ENCODE measurements around the gene TRIM2. TPM values are rescaled to one million over a fixed set of nuclear protein-coding genes. Genes with fewer than 3 reads are reported as not detected.

TRIM2 gene
- polyA plus RNA-seq, 1 of the 3 experiments (the other 2 are of a cell fraction): 16.4 TPM

DNA sequence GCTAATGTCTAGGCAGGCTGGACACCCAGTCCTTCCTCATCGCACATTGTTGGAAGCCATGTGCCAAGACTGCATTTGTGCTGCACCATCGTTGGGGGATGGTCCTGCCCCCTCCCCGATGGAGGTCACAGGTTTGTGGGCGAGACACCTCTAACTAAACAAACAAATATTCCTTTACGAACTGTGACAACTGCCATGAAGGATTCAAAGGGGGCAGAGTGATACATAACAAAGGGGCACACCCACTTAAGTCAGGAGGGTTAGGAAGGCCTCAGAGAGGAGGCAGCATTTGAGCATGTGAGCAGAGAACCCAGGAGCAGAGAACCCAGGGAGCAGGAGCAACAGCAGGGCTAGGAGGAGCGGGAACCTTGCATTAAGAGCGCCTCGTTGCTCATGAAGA, 37.1 kb downstream of the TRIM2 start:
- Histone ChIP-seq H3K4me2 (no peak overlapping the region), H3K4me1 (ENCODE audit: control insufficient read depth in 1 of 2, insufficient read depth in 2 of 2, low read depth in 1 of 2, low read length in 1 of 2) (no peaks in the 10 kb centered on the region; a peak in 1 of 4 replicates), H2AFZ (ENCODE audit: low read depth) (no peak overlapping the region), H4K20me1 (ENCODE audit: insufficient read depth) (no peaks in the 10 kb centered on the region), H3K27me3 (ENCODE audit: insufficient read depth) (no peaks in the 10 kb centered on the region), H3K27ac (ENCODE audit: low read depth in 2 of 2, low read length in 1 of 2) (no peak overlapping the region), H3K79me2 (ENCODE audit: insufficient read depth) (peaks cover 12% of the 10 kb centered on the region; the same call in 1 of the 2 replicates), H3K9ac (no peak overlapping the region), H3K9me2 (no peaks in the 10 kb centered on the region), H3F3A (replicated peaks; ENCODE audit: insufficient read depth) (no peaks in the 10 kb centered on the region), H3K4me3 (ENCODE audit: low read depth in 2 of 2, low read length in 1 of 2) (no peak overlapping the region), H3K9me3 (no peaks in the 10 kb centered on the region), H3K36me3 (replicated peaks in 1 of 2; ENCODE audit: control insufficient read depth in 1 of 2, insufficient read depth in 2 of 2, low read length in 1 of 2) (peaks cover 12 to 20% of the 10 kb centered on the region in 2 experiments)
- WGBS (ENCODE audit: low lambda C conversion rate): 87% methylated on average over 7 of the region's 8 CpGs
- no peak for DNase-seq
- ChIA-PET CTCF (no interaction called here), POLR2A (no interaction called here)
- no peak for TF ChIP-seq SIN3A (IDR thresholded peaks at IDR 0.05; ENCODE audit: borderline replicate concordance, low read depth, low read length)
- no peak for TF ChIP-seq RXRA (IDR thresholded peaks at IDR 0.05; ENCODE audit: borderline replicate concordance, low read depth)
- TF ChIP-seq RAD21 (IDR thresholded peaks at IDR 0.05; ENCODE audit: low read length): no peak
- TF ChIP-seq, protein P1, sequence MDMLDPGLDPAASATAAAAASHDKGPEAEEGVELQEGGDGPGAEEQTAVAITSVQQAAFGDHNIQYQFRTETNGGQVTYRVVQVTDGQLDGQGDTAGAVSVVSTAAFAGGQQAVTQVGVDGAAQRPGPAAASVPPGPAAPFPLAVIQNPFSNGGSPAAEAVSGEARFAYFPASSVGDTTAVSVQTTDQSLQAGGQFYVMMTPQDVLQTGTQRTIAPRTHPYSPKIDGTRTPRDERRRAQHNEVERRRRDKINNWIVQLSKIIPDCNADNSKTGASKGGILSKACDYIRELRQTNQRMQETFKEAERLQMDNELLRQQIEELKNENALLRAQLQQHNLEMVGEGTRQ (IDR thresholded peaks at IDR 0.05; ENCODE audit: borderline replicate concordance, low read depth, low read length): no peak

DNA sequence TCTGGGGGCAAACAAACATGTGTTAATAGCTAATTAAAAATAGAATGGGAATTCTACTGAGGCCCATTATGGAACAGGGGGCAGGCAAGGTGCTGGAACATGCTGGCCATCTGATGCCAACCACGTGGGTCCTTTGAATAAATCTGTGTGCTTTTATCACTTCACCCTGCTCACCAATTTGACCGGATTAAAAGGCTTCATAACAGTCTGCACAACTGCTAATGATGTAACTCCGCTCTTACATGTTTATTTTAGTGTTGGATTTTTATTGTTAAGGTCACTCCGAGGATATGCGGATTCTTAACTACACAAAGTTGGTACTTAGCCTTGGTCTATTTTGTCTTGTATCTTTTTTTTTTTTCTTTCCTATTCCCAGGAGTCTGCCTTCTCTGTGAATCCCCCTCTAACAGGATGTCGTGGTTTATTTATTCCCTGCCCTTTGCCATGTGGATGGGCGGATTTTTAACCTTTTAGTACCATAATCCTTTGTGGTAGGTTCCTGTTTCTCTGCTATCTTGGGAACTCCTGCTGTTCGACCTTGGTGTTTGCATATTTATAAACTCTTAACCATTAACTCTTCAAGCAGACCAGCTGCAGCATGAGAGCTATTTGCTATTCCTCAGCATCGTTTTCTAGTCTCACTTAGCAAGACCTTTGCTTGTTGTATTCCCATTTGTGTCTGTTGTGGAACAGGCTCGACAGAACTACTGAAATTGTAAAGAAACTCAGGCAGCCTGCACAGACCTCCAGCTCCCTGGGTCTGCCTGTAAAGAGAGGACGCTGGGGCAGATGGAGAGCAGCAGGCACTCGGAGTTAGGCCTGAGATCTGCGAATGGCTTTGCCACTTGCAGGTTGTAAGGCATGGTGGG, 38.0 kb downstream of the TRIM2 start:
- Histone ChIP-seq H3K4me2 (no peak overlapping the region), H3K9ac (no peak overlapping the region), H3K79me2 (ENCODE audit: insufficient read depth) (0 out of 2 replicates have a peak, but pooled peaks cover 3% of the 10 kb centered on the region), H2AFZ (ENCODE audit: low read depth) (no peak overlapping the region), H3K9me3 (no peaks in the 10 kb centered on the region), H3K4me3 (ENCODE audit: low read depth in 2 of 2, low read length in 1 of 2) (no peak overlapping the region), H4K20me1 (ENCODE audit: insufficient read depth) (no peaks in the 10 kb centered on the region), H3K9me2 (no peaks in the 10 kb centered on the region), H3F3A (replicated peaks; ENCODE audit: insufficient read depth) (no peaks in the 10 kb centered on the region), H3K27ac (ENCODE audit: low read depth in 2 of 2, low read length in 1 of 2) (no peak overlapping the region), H3K36me3 (replicated peaks in 1 of 2; ENCODE audit: control insufficient read depth in 1 of 2, insufficient read depth in 2 of 2, low read length in 1 of 2) (peaks cover 12 to 20% of the 10 kb centered on the region in 2 experiments), H3K4me1 (ENCODE audit: control insufficient read depth in 1 of 2, insufficient read depth in 2 of 2, low read depth in 1 of 2, low read length in 1 of 2) (peaks cover 0 to 3% of the 10 kb centered on the region in 2 experiments; a peak in 2 of 4 replicates), H3K27me3 (ENCODE audit: insufficient read depth) (no peaks in the 10 kb centered on the region)
- no peak for DNase-seq
- WGBS (ENCODE audit: low lambda C conversion rate): 82% methylated on average over 11 of the region's 13 CpGs
- TF ChIP-seq, protein P2, sequence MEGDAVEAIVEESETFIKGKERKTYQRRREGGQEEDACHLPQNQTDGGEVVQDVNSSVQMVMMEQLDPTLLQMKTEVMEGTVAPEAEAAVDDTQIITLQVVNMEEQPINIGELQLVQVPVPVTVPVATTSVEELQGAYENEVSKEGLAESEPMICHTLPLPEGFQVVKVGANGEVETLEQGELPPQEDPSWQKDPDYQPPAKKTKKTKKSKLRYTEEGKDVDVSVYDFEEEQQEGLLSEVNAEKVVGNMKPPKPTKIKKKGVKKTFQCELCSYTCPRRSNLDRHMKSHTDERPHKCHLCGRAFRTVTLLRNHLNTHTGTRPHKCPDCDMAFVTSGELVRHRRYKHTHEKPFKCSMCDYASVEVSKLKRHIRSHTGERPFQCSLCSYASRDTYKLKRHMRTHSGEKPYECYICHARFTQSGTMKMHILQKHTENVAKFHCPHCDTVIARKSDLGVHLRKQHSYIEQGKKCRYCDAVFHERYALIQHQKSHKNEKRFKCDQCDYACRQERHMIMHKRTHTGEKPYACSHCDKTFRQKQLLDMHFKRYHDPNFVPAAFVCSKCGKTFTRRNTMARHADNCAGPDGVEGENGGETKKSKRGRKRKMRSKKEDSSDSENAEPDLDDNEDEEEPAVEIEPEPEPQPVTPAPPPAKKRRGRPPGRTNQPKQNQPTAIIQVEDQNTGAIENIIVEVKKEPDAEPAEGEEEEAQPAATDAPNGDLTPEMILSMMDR (IDR thresholded peaks at IDR 0.05): no peak
- TF ChIP-seq, protein P3, sequence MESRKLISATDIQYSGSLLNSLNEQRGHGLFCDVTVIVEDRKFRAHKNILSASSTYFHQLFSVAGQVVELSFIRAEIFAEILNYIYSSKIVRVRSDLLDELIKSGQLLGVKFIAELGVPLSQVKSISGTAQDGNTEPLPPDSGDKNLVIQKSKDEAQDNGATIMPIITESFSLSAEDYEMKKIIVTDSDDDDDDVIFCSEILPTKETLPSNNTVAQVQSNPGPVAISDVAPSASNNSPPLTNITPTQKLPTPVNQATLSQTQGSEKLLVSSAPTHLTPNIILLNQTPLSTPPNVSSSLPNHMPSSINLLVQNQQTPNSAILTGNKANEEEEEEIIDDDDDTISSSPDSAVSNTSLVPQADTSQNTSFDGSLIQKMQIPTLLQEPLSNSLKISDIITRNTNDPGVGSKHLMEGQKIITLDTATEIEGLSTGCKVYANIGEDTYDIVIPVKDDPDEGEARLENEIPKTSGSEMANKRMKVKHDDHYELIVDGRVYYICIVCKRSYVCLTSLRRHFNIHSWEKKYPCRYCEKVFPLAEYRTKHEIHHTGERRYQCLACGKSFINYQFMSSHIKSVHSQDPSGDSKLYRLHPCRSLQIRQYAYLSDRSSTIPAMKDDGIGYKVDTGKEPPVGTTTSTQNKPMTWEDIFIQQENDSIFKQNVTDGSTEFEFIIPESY (IDR thresholded peaks at IDR 0.05; ENCODE audit: borderline replicate concordance, low read depth): no peak
- TF ChIP-seq ELF1 (IDR thresholded peaks at IDR 0.05): no peak
- TF ChIP-seq JUND (IDR thresholded peaks at IDR 0.05): no peak
- TF ChIP-seq NFIC (IDR thresholded peaks at IDR 0.05; ENCODE audit: borderline replicate concordance): no peak
- no peak for TF ChIP-seq SIN3A (IDR thresholded peaks at IDR 0.05; ENCODE audit: borderline replicate concordance, low read depth, low read length)
- no peak for TF ChIP-seq SMC3 (IDR thresholded peaks at IDR 0.05; ENCODE audit: low read depth, low read length)
- no peak for TF ChIP-seq FOSL2 (IDR thresholded peaks at IDR 0.05; ENCODE audit: borderline replicate concordance, low read depth)
- TF ChIP-seq GATA2 (CRISPR knock-in tag; IDR thresholded peaks at IDR 0.05): no peak
- TF ChIP-seq, protein P4, sequence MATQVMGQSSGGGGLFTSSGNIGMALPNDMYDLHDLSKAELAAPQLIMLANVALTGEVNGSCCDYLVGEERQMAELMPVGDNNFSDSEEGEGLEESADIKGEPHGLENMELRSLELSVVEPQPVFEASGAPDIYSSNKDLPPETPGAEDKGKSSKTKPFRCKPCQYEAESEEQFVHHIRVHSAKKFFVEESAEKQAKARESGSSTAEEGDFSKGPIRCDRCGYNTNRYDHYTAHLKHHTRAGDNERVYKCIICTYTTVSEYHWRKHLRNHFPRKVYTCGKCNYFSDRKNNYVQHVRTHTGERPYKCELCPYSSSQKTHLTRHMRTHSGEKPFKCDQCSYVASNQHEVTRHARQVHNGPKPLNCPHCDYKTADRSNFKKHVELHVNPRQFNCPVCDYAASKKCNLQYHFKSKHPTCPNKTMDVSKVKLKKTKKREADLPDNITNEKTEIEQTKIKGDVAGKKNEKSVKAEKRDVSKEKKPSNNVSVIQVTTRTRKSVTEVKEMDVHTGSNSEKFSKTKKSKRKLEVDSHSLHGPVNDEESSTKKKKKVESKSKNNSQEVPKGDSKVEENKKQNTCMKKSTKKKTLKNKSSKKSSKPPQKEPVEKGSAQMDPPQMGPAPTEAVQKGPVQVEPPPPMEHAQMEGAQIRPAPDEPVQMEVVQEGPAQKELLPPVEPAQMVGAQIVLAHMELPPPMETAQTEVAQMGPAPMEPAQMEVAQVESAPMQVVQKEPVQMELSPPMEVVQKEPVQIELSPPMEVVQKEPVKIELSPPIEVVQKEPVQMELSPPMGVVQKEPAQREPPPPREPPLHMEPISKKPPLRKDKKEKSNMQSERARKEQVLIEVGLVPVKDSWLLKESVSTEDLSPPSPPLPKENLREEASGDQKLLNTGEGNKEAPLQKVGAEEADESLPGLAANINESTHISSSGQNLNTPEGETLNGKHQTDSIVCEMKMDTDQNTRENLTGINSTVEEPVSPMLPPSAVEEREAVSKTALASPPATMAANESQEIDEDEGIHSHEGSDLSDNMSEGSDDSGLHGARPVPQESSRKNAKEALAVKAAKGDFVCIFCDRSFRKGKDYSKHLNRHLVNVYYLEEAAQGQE (IDR thresholded peaks at IDR 0.05; ENCODE audit: low read depth, low read length): no peak
- TF ChIP-seq, protein P5, sequence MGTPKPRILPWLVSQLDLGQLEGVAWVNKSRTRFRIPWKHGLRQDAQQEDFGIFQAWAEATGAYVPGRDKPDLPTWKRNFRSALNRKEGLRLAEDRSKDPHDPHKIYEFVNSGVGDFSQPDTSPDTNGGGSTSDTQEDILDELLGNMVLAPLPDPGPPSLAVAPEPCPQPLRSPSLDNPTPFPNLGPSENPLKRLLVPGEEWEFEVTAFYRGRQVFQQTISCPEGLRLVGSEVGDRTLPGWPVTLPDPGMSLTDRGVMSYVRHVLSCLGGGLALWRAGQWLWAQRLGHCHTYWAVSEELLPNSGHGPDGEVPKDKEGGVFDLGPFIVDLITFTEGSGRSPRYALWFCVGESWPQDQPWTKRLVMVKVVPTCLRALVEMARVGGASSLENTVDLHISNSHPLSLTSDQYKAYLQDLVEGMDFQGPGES (IDR thresholded peaks at IDR 0.05; ENCODE audit: low read depth, low read length): no peak
- no peak for TF ChIP-seq RAD21 (IDR thresholded peaks at IDR 0.05; ENCODE audit: low read length)
- TF ChIP-seq MEF2A (IDR thresholded peaks at IDR 0.05; ENCODE audit: borderline replicate concordance, low read depth): no peak
- CTCF ChIA-PET: no interaction called here
- POLR2A ChIA-PET: no interaction called here
